Fibroblast of the conjunctiva (primary cell): ENCODE results near the gene FOXF1.

Experiments
- DNase-seq: peaks from one replicate; pipeline ENCODE4 v3.0.0-alpha.2; 2010; ENCODE audit warnings: low read depth

Gene FOXF1

GRCh38 chr16:86517652-86518258 is 7.4 kb downstream of the FOXF1 start:
- DNase-seq, result peak; percentile 56

GRCh38 chr16:86519007-86519648 is 8.8 kb downstream of the FOXF1 start:
- DNase-seq, result no peak

DNA sequence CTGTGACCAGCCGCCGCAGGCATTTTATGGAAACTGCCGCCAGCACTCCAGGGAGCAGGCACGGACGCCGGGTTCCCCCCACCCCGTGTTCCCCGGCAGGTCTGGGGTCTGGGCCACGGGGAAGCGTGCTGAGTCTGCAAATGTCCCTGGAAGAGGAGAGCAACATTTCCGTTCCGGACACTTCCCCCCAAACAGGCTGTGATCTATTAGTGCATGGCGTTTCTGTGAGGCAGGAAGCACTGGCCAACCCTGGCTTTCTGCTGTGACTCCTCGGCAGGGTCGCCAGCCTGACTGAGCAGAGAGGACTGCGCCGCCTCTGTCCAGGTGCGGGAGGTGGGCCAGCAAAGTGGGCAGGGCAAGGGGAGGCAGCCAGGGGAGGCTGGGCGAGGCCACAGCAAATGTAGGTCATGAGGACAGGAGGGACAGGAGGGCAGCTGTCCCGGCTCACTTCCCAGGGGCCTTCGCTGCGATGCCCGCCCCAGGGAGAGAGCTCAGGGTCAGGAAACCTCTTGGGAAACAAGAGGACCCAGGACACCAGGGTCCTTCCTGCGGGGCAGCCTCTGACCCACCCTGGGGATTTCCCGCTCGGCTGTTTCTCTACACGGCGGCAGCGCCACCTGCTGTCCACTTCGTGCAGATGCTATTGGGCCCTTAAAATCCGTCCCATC is 9.5 kb downstream of the FOXF1 start:
- no peak for DNase-seq

GRCh38 chr16:86520317-86521210 is 10.2 kb downstream of the FOXF1 start:
- DNase-seq, result no peak

DNA sequence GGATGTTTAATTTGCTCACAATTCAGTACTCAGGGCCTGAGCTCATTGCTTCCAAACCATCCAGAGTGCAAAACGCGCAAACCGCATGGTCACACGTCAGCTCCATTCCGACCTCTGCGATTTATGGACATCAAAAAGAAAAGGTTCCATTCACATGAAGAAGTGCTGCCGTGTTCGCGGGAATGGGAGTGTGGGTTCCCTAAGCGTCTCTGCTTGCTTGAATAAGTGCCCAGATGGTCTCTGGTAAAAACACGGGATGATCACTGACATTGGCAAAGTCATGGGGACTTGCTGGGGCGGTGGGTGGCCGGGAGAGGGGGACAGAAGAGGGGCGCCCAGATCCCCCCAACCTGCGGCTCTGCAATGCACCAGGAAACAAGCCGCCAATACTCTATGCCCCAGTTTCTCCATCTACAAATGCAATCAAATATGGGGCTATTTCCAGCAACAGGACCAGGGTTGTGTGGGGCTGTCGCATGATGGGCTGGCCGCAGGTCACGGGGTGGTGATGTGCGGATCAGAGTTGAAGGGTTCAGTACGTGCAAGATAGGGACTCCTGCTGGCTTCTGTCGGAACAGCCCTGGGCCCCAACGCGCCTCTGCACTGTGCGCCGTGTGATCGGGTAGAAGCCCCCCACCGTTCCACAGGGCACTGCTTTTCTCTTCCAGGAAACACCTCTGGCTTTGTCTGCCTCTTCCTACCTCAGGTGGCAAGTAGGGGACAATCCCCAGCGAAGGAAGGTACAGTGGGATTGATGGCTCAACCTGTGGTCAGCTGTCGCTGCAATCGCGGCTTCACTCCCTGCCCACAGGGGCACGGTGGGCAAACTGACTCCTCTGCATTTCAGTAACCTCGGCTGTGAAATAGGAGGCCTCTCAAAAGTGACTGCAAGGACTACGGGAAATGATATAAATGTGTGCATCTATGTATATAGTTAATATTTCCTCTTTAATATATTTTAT is 11.2 kb downstream of the FOXF1 start:
- no peak for DNase-seq

DNA sequence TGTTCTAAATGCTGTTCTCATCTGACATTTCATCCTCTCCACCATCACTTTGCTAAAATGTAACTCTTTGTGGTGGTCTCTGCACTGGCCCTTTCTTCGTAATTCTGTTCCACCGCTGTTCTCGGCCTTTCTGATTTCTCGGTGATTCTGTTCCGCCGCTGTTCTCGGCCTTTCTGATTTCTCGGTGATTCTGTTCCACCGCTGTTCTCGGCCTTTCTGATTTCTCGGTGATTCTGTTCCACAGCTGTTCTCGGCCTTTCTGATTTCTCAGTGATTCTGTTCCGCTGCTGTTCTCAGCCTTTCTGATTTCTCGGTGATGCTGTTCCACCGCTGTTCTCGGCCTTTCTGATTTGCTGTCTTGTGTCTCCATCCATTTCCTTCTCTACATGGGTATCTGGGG is 12.3 kb downstream of the FOXF1 start:
- no peak for DNase-seq

GRCh38 chr16:86523166-86523740 is 12.9 kb downstream of the FOXF1 start:
- no peak for DNase-seq

DNA sequence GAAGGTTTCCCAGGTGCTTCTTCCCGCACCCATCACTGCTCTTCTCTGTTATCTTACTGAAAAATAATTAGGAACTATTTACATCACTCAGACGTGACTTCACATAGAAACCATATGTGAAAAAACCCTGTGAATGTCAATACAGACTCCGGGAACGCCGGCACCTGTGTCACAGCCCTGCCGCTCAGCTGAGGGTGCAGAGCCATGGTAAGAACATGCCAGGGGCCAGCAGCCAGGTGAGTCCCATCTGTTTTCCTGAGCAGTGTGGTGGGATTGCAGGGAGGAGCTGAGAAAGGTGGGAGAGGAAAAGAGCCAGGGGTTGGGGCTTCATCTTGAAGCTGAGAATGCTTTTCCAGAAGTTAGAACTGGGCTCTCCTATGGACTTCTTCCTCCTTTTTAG is 13.7 kb downstream of the FOXF1 start:
- DNase-seq, result no peak

- DNase-seq, result no peak
Measured at GRCh38 chr16:86525696-86526095, 15.4 kb downstream of the FOXF1 start.

DNA sequence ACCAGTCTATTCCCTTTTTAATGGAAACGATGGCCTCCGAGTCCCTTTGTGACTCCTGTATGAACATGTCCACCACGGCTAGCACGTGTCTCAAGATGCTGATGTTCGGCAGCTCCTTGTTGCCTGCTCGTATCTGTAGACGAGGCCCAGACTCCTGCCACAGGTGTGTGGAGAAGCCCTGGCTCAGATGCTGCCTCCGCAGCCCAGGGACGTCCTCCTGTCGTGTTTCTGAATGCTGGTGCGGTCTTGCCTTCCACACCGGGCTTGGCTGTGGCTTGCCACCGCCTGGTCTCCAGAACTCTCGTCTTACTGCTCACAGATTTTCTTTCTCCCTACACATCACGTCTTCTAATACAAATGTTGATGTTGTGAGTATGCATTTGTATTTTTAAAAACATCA is 17.0 kb downstream of the FOXF1 start:
- DNase-seq, result no peak

DNA sequence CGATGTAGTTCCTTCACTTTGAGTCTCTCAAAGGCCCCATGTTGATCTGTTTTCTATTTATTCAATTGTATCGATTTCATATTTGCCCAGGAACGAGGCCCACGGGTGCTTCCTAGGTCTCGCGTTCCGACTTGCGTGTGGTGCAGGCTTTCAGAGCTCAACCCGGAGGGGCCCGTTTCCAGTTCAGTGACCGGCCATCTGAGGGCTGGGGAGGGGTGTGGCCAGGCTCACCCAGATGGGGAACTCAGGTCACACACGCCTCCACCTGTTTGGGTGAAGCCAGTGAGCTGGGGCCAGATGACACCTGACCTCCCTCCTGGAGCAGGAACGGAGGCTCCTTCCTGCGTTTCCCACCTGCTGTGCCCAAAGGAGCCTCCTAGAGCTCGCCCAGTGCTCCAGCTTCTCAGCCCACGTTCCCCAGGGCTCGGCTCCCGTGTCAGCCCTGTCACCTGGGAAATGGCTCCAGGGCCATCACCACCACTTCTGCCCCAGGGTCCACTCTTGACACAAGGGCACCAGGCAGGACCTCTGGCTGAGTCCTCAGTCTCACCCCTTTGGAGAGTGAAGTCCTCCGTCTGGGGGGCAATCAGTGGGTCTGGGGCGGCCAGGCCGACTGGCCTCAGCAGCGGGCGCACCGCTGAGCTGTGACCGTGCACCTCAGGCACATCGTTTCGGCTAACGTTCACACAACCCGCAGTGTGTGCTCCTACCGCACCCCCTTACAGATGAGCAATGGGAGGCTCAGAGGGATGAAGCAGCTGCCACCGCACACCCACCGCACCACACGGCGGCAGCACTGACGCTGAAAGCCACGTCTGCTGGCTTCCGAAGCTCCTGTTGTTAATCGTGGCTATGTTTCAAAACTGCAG is 18.0 kb downstream of the FOXF1 start:
- no peak for DNase-seq

DNA sequence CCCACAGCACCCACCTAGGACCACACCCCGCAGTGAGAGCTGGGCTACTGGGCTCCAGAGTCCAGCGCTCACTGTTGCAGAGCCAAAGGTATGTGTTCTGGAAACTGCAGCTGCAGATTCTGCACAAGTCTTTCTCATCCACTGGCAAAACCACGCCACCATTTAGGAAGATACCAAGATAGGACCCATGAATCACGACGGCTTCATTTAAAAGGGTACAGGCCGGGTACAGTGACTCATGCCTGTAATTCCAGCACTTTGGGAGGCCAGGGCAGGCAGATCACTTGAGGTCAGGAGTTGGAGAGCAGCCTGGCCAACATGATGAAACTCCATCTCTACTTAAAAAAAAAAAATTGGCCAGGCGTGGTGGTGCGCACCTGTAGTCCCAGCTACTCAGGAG is 18.8 kb downstream of the FOXF1 start:
- DNase-seq, result no peak

DNA sequence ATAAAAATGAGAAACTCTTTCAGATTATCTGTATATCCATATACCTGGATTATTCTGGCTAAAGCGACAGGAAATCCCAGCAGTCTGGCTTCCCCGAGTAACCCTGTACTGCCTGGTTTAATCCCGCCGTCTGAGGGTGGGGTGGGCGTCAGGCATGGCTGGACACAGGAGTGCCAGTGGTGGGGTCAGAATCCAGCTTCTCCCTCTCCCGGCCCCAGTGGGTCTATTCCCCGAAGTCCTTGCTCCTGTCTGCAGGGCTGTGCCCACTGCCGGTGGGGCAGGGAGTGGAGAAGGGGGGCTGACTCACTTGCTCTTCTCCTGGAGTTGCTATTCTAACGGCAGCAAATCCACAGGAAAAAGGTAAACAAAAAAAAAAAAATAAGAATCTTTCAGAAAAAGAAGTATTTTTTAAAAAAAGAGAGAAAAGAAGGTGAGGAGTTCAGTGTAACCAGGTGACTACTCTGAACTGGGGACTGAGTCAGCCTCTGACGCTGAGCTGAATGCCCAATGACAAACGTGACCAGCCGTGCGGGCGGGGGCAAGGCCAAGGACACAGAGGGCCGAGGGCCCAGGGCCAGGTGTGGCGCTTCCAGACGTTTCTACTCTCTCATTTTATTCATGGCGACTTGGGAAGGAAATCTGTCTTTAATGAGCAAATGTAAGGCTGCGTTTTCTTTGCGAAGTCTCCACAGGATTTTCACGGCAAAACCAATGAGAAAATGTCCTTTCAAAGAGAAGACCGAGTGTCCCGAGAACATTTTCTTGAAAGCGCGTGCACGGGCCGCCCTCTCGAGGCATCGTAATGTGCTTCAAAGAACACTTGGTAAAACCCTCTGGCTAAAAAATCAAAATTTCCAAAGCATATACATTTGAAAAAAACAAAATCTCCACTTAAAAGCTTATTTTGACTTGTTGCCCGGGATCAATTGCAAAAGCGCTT is 20.2 kb downstream of the FOXF1 start:
- DNase-seq, result no peak

DNA sequence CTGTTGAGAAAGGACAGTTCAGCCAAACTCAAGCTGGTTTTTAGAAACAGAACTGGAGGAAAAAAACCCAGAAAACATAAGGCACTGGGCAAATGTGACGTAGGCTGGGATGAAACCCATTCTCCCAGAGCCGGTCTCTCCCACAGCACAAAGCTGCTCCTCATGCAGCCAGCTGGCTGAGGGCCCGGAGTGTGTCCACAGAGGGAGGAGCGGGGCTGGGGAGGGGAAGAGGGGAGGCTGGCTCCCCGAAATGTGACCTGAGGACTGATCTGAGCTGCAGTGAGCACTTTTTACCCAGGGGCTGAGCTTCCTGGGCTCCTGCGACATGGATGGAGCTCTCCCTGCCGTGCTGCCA is 20.8 kb downstream of the FOXF1 start:
- DNase-seq, result peak; percentile 49

DNA sequence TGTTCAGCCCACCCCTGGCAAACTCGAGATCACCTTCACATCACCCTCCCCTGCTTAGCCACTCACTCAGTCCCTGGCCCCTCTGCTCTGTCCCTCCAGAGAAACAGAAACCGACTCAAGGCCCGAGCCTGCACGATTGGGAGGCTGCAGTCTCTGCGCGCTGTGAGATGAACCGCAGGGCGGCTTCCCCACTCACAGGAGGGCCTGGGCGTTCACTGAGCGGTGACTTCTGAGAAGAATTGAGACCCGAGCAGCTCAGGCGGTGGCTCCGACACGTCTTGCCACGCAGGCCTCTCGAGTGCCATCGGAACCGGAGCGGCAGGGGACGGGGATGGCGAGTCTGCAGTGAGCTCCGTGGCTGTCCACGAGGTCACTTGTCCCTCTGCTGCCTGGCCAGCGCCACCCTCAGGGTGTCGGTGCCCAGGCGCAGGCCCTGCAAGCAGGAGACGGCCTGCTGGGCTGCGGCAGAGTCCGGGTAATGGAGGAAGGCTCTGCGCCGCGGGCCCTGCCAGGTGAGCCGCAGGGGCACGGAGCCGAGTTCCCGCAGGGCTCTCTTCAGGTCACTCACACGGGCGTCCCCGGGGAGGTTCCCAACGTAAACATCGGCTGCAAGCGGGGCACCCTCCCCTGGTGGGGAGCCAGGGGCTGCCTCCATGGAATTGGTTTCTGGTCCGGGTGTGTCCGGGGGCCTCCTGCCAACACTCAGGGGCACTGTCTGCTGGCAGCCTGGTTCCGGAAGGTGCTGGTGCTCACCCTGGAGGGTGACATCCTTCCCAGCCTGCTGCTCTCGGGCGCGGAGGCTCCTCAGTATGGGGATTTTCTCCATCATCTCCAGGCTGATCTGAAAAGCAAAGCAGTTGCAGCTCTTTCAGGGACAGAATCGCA is 21.6 kb downstream of the FOXF1 start:
- DNase-seq, result no peak

DNA sequence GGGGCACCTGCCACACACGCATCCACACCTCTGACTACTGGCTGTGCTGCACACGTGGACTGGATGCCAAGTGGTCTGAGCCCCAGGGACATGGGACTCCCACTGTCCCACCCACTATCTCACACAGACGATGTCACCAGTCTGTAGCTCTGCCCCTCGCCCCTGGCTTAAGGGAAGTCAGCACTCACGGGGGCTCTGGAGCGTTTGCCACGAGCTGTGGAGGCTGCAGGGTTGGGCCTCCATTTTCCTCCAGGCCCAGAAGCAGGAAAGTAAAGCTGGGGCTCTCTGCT is 22.1 kb downstream of the FOXF1 start:
- DNase-seq, result no peak

DNA sequence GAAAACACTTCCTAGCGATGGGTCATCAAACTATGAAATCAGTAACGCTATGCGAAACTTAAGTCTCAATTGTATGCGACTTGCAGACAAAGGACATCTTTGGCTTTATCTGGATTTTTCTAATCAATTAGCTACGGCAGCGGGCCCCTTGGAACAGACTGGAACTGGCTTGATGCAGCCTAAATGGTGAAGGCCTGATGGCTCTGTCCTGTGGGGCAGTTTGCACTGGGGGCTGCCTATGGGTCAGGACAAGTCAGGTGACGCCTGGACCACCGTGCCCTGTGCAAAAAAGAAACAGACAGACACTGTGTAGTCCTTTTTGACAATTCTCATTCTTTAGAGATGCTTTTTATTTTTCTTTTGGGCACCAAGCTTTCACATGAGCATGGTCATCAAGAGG is 22.7 kb downstream of the FOXF1 start:
- no peak for DNase-seq

GRCh38 chr16:86533767-86534351 is 23.5 kb downstream of the FOXF1 start:
- DNase-seq, result no peak
